Mesodermal cell (in vitro differentiated cells): ENCODE data around the gene MTMR10.

Source experiments
- H3K27ac ChIP-seq: 2 replicates; pipeline ENCODE4 v1.7.0; 2013; ENCODE audit warnings: mild to moderate bottlenecking, low read depth, low read length, moderate library complexity; ENCODE audit not compliant: severe bottlenecking
- H3K36me3 ChIP-seq: 2 replicates; pipeline ENCODE4 v1.7.1; 2013; ENCODE audit warnings: mild to moderate bottlenecking, low read length, moderate library complexity; ENCODE audit not compliant: control insufficient read depth, insufficient read depth
- H3K4me1 ChIP-seq: one replicate; pipeline ENCODE4 v1.7.1; 2013; ENCODE audit warnings: mild to moderate bottlenecking, low read length; ENCODE audit not compliant: insufficient read depth, control insufficient read depth, poor library complexity, severe bottlenecking
- H3K4me3 ChIP-seq: 2 replicates; pipeline ENCODE4 v1.7.0; 2013; ENCODE audit warnings: low read length, control low read depth, mild to moderate bottlenecking; ENCODE audit not compliant: insufficient read depth, poor library complexity, severe bottlenecking; ENCODE audit errors: extremely low read depth
- H3K9me3 ChIP-seq: 2 replicates; pipeline ENCODE4 v1.7.1; 2013; ENCODE audit warnings: mild to moderate bottlenecking, low read length, moderate library complexity; ENCODE audit not compliant: control insufficient read depth
- WGBS, 2 experiments: methylation state at CpG; one replicate each; pipeline ENCODE4 v1.1.5; 2013; ENCODE audit warnings: missing lambda C conversion rate in 2 of 2; ENCODE audit not compliant: insufficient coverage in 2 of 2; 5-methylcytosine and 5-hydroxymethylcytosine counted together

MTMR10 gene

DNA sequence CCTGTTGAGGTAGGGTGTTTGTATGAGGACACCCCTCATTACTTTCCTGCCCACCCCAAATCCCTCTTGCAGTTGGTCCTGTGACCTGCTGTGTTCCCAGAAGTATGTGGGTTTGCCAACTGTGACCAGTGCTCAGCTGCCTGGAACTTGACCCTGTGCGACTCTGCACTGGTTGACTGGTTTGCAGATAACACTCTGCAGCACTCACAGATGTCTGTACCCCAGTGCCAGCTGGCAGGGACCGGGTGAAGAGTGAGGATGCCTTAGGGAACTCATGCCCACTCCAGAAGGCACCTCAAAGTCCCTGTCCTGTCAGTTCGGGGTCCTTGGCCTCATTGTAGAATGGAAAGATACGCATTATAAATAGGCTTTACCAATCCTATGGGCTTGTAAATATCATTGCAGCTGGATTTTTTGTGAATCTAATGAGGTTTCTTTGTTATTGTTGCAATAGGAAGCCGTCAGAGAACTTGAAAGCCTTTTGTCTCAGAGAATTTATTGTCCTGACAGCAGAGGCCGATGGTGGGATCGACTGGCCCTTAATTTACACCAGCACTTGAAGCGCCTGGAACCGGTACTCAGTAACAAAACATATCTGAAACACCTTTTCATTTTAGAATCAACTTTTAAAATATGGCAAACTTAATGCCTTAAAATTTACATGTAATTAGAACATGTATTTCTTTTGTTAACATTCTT, 69.5 kb downstream of the MTMR10 start:
- Histone ChIP-seq H3K9me3 (no peaks in the 10 kb centered on the region), H3K4me1 (peaks cover 40% of the 10 kb centered on the region), H3K27ac (peak overlapping the region; percentile 95), H3K4me3 (no peak overlapping the region), H3K36me3 (peaks cover 54% of the 10 kb centered on the region)
- WGBS, 2 experiments: 59 to 65% methylated on average over 2 to 3 of the region's 9 CpGs

DNA sequence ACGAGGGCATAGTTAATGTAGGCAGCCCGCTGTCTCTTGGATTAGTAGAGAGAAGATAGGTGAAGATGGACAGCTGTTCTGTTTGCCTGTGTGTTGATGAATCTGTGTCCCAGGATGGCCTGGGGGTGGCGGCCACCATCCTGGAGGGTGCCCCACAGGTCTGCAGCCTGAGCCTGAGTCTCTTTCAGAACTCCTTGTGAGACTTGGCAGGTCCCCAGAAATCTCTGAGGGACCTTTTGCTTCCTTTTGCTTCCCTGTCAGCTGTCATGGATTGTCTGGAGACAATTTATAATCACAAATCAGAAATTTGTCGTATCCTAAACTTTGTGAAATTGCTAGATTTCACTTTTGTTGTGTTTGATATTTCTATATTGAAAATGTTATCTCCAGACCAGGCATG, 70.3 kb downstream of the MTMR10 start:
- no peak overlapping the region for H3K27ac ChIP-seq
- no peak overlapping the region for H3K4me3 ChIP-seq
- H3K9me3 ChIP-seq: no peaks in the 10 kb centered on the region
- peaks cover 40% of the 10 kb centered on the region for H3K4me1 ChIP-seq
- WGBS, 2 experiments: 72 to 84% methylated on average over 2 to 3 of the region's 4 CpGs
- peaks cover 46% of the 10 kb centered on the region for H3K36me3 ChIP-seq

DNA sequence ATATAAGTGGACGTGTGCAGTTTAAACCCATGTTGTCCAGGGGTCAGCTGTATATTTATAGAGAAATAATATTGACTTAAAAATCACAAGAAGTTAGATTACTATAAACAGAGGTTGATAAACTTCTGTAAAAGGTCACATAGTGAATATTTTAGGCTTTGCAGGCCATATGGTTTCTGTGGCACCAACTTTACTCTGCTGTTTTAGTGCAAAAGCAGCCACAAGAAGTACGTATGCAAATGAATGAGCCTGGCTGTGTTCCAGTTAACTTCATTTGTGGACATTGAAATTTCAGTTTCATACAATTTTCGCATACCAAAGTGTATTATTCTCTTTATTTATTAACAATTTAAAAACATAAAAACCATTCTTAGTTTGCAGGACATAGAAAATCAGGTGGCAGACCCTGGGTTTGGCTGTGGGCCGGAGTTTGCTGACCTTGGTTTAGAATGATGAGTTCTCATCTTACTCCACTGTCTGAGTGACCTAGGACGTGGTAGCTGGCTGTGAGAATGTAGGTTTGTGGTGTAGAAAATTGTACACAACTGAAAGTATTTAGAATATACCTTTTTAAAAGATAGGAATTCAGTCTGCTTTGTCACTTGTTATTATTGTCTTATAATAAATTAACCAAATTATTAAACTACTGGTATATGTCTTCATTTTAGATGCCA, 71.4 kb downstream of the MTMR10 start:
- H3K4me1 ChIP-seq: peaks cover 38% of the 10 kb centered on the region
- H3K4me3 ChIP-seq: no peak overlapping the region
- H3K36me3 ChIP-seq: peaks cover 39% of the 10 kb centered on the region
- WGBS, 2 experiments: 86 to 92% methylated on average over 1 to 2 of the region's 5 CpGs
- H3K9me3 ChIP-seq: no peaks in the 10 kb centered on the region
- H3K27ac ChIP-seq: no peak overlapping the region

DNA sequence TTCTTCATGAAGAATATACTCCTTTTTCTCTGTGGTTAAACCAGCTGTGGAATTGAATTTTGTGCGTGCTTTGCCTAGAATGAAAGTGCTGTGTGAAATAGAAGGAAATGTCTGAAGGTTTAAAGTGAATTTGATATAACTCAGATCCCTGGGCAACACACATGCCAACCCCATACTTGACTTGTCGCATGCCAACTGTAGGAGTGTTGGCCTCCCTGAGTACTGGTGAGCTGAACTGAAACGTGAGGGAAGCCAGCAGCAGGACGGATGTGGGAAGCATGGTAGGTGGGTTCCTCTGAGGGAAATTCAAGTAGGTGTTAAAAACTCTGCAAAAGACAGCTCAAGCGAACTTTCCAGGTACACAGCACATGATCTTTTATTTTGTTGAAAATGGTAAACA, 73.1 kb downstream of the MTMR10 start:
- Histone ChIP-seq H3K9me3 (no peaks in the 10 kb centered on the region), H3K36me3 (peaks cover 44% of the 10 kb centered on the region), H3K4me1 (peaks cover 21% of the 10 kb centered on the region), H3K4me3 (no peak overlapping the region), H3K27ac (no peak overlapping the region)
- 79 to 96% methylated on average over 3 of the region's 5 CpGs for WGBS, 2 experiments

DNA sequence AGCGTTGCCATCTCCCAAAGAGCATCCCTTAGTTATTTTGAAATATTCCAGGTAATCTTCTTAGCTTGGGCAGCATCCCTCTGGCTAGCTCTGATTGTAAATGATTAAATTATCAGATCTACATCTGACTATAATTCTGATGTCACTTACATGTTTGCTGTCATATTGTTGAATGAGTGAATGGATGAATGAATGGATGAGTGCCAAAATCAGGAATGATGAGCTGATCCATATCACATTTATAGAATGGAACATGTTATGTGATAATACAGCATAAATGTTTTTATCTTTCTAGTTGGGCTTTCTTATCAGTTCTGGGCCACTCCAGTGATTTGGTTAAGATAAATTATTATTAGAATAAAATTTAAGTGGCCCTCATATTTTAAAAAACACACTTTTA, 73.8 kb downstream of the MTMR10 start:
- no CpG with 5 or more reads among the region's 1 CpG for WGBS, 2 experiments
- H3K4me3 ChIP-seq: no peak overlapping the region
- H3K36me3 ChIP-seq: peaks cover 51% of the 10 kb centered on the region
- H3K4me1 ChIP-seq: peaks cover 15% of the 10 kb centered on the region
- no peaks in the 10 kb centered on the region for H3K9me3 ChIP-seq
- H3K27ac ChIP-seq: no peak overlapping the region

DNA sequence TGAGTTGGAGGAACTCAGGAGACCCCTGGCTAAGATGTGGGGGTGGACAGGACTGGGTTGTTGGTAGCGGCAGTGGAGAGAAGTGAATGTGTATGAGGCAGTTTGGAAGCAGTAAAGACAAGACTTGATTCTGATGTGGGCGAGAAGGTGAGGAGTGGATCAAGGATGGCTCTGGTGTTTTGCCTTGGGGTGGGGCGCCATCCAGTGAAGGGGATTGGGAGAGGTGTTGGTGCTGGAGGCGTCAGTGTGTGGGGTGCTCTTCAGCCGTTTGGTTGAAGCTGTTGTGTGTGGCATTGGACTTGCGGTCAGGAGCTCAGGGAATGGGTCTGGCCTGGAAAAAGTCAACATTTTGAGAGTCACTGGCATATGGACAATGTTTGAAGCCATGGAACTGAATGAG, 74.4 kb downstream of the MTMR10 start:
- H3K9me3 ChIP-seq: no peaks in the 10 kb centered on the region
- no peak overlapping the region for H3K27ac ChIP-seq
- no peak overlapping the region for H3K4me3 ChIP-seq
- 86 to 92% methylated on average over 5 to 6 of the region's 6 CpGs for whole genome bisulfite sequencing, 2 experiments
- H3K4me1 ChIP-seq: peaks cover 8% of the 10 kb centered on the region
- peaks cover 58% of the 10 kb centered on the region for H3K36me3 ChIP-seq

DNA sequence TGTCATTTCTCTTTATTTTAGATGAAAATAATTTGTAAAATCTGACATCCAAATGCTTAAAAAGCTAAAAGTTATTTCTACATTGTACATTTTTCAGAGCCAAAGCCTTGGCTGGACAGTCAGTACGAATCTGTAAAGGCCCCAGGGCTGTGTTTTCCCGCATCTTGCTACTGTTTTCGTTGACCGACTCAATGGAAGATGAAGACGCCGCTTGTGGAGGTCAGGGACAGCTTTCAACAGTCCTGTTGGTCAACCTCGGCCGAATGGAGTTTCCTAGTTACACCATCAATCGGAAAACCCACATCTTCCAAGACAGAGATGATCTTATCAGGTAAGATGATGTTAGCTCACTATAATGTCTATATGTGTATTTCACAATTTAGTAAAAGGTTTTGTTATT, 77.7 kb downstream of the MTMR10 start:
- 90 to 94% methylated on average over 6 to 8 of the region's 9 CpGs for WGBS, 2 experiments
- peaks cover 61% of the 10 kb centered on the region for H3K36me3 ChIP-seq

DNA sequence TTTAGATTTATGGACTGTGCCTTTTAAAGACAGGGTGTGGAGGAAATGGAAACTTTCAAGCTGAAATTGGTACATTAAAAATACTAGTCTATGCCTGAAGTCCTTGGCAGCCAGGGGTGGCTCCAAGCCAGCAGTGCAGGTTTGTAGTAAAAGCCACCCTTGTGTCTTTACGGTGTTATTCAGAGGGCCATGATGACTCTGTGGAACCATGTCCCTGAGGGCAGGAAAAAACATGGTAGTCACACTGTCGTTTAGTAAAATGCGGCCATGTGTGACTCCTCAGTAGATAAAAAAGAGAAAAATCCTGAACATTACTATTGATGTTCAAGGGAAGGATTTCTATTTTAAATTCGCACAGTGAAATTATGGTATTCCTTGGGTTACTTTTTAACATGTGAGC, 85.1 kb downstream of the MTMR10 start:
- H3K4me3 ChIP-seq: no peak overlapping the region
- WGBS, 2 experiments: 94 to 97% methylated on average over 3 to 4 of the region's 4 CpGs
- H3K9me3 ChIP-seq: no peaks in the 10 kb centered on the region
- H3K27ac ChIP-seq: no peak overlapping the region
- no peaks in the 10 kb centered on the region for H3K4me1 ChIP-seq
- H3K36me3 ChIP-seq: peaks cover 20% of the 10 kb centered on the region

More for the DNA sequence above, 77.7 kb downstream of the MTMR10 start:
- no peak overlapping the region for H3K27ac ChIP-seq
- H3K4me3 ChIP-seq: no peak overlapping the region
- H3K9me3 ChIP-seq: no peaks in the 10 kb centered on the region
- no peaks in the 10 kb centered on the region for H3K4me1 ChIP-seq

DNA sequence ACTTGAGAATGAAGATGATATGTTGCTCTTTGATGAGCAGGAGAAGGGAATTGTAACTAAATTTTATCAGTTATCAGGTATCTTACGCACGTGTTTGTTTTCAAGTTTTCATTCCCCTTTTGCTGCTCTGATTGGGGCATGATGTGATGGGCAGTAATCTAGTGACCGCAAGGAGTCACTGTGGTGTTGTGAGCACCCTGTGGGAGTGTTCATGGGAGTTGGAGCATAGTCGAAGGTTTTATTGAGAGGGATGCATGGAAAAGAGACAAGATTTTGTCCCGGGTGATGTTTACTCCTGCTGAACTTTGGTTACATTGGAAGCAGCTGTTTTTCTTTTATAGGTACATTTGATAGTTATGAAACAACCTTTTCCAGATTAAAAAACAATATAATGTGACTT, 85.6 kb downstream of the MTMR10 start:
- 91 to 94% methylated on average over 2 to 4 of the region's 5 CpGs for WGBS, 2 experiments
- H3K4me3 ChIP-seq: no peak overlapping the region
- H3K36me3 ChIP-seq: peaks cover 19% of the 10 kb centered on the region
- H3K9me3 ChIP-seq: no peaks in the 10 kb centered on the region
- H3K27ac ChIP-seq: no peak overlapping the region
- H3K4me1 ChIP-seq: no peaks in the 10 kb centered on the region

DNA sequence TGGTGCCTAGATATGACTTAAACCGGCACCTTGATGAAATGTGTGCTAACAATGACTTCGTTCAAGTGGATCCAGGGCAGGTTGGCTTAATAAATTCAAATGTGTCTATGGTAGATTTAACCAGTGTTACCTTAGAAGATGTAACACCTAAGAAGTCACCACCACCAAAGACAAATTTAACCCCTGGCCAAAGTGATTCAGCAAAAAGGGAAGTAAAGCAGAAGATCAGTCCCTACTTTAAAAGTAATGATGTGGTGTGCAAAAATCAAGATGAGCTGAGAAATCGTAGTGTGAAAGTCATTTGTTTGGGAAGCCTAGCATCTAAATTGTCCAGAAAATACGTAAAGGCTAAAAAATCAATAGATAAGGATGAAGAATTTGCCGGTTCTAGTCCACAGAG, 86.6 kb downstream of the MTMR10 start:
- Histone ChIP-seq H3K4me1 (no peaks in the 10 kb centered on the region), H3K9me3 (no peaks in the 10 kb centered on the region), H3K27ac (no peak overlapping the region), H3K4me3 (peak overlapping the region; percentile 62), H3K36me3 (peaks cover 10% of the 10 kb centered on the region)
- WGBS, 2 experiments: 90 to 92% methylated on average over 4 to 5 of the region's 5 CpGs
